Brain microvascular endothelial cell (primary cell): ENCODE measurements around the gene IL1R1.

Source experiments
- DNase-seq: peaks from one replicate; pipeline ENCODE4 v3.0.0-alpha.2; 2020
- H3K27ac ChIP-seq: fragments of 250-450 bp; sonication (Bioruptor Pico); 2 replicates; pipeline ENCODE4 v1.5.1; 2020; ENCODE audit warnings: mild to moderate bottlenecking, moderate library complexity
- H3K27me3 ChIP-seq: fragments of 250-450 bp; sonication (Bioruptor Pico); replicated peaks from 2 replicates; pipeline ENCODE4 v1.5.1; 2020; ENCODE audit warnings: mild to moderate bottlenecking
- H3K36me3 ChIP-seq: fragments of 250-450 bp; sonication (Bioruptor Pico); replicated peaks from 2 replicates; pipeline ENCODE4 v1.5.1; 2020; ENCODE audit warnings: mild to moderate bottlenecking
- H3K4me3 ChIP-seq: 2 replicates; pipeline ENCODE4 v1.5.1; 2011; ENCODE audit warnings: low read depth, mild to moderate bottlenecking, control low read depth, low read length, moderate library complexity
- in situ Hi-C: cut with HindIII; loops from 2 replicates; pipeline ENCODE4 v1.10.0; 2017; ENCODE audit warnings: low sequenced_read_pairs, low pct_ligation_motif_present
- TF ChIP-seq, protein P1 (sequence below): IDR thresholded peaks from 2 replicates; pipeline ENCODE4 v1.5.1; 2011; ENCODE audit warnings: low read depth, mild to moderate bottlenecking, moderate library complexity, low read length, control low read depth, inconsistent platforms; ENCODE audit errors: missing control alignments

IL1R1 gene

DNA sequence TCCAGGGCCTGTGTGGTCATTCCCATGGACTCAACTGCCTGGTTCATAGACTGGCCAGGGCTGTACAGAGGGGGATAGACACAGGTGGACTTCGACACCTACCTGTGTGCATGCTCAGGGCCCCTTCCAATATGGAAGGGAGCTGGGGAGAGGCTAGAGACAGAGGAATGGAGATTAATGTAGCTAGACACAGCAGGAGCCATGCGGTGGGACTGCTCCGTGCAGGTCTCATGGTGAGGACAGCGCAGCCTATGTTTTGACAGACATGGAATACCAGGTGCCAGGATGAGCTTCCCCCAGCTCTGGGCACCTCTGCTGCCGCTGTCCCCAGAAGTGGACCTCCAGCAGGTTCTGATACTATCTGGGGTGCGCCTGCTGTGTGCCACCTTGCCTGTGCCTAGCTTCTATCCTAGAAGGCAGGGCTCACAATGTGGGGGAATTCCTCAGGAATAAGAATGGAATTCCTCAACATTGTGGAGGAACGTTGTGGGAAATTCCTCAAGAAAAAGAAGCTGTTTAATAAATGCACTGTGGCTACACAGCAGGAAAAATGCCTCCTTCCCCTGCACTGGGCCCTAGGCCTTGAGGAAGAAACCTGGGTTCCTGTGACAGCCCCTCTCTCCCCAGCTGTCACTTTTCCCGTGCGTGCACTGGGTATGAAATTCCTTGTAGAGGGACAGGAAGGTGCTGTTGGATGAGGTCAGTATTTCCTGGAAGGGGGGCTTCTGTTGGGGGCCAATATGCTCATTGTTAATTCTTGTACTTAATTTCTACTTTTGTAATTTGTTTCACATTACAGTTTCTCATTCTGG is 7.3 kb downstream of the IL1R1 start:
- TF ChIP-seq, protein P1, sequence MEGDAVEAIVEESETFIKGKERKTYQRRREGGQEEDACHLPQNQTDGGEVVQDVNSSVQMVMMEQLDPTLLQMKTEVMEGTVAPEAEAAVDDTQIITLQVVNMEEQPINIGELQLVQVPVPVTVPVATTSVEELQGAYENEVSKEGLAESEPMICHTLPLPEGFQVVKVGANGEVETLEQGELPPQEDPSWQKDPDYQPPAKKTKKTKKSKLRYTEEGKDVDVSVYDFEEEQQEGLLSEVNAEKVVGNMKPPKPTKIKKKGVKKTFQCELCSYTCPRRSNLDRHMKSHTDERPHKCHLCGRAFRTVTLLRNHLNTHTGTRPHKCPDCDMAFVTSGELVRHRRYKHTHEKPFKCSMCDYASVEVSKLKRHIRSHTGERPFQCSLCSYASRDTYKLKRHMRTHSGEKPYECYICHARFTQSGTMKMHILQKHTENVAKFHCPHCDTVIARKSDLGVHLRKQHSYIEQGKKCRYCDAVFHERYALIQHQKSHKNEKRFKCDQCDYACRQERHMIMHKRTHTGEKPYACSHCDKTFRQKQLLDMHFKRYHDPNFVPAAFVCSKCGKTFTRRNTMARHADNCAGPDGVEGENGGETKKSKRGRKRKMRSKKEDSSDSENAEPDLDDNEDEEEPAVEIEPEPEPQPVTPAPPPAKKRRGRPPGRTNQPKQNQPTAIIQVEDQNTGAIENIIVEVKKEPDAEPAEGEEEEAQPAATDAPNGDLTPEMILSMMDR: no peak
- in situ Hi-C loops: no loop called here
- Histone ChIP-seq H3K27ac (no peak overlapping the region), H3K36me3 (peaks cover 27% of the 10 kb centered on the region), H3K27me3 (no peaks in the 10 kb centered on the region), H3K4me3 (no peak overlapping the region)
- DNase-seq: no peak

DNA sequence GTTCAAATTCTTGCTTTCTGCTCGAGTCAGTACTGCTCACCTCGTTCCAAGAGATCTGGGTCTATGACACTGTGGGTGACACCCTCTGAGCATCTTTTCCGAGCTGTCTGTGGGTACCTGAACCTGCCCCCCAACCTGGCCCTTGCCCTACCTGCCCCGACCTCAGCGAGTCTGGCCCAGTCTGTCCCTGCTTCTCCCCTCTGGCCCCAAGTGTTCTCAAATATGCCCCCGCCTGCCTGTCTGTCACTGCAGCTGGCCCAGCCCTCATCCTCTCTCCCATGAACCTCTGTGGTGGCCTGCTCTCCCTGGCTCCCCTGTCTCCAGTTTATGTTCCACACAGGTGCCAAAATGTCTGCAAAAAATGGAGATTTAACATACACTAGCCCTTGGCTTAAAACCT is 11.8 kb downstream of the IL1R1 start:
- in situ Hi-C loops: no loop called here
- Histone ChIP-seq H3K27me3 (no peaks in the 10 kb centered on the region), H3K4me3 (no peak overlapping the region), H3K27ac (no peak overlapping the region), H3K36me3 (peaks cover 30% of the 10 kb centered on the region)
- no peak for DNase-seq
- TF ChIP-seq, protein P1: no peak

DNA sequence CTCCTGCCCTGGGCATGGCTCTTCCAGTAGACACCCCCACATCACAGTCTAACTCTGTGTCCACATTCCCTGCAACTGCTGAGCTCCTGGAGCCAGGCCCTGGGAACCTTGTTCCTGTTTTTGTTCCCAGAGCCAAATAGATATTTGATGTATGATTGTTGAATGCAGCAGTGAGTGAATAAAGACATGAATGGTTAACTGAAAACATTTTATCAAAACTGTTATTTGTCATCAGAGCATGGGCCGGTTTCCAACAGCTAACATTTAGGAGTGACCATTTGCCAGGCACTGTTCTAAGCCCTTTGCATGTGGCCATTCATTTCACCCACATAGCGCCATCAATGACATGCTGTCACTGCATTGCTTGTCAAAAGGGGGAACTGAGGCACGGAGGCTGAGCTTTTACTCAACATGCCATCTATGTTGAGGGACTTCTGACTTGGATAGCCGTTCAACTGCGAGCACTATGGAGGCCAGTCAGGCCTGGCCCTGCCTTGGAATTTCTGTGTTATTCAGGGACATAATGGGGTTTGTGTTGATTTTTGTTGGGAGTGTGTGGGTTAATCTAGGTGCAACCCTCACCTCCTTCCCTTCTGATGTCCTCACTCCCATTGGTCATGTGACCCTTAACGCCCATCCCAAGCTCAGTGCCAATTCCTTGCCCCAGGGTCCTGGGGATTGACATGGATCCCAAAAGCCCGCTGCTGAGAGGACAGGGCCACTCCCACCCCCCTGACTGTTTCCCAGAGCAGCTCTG is 12.6 kb downstream of the IL1R1 start:
- H3K27ac ChIP-seq: no peak overlapping the region
- DNase-seq: no peak
- H3K36me3 ChIP-seq: peaks cover 30% of the 10 kb centered on the region
- in situ Hi-C loops: no loop called here
- H3K4me3 ChIP-seq: no peak overlapping the region
- no peaks in the 10 kb centered on the region for H3K27me3 ChIP-seq
- TF ChIP-seq, protein P1: no peak

DNA sequence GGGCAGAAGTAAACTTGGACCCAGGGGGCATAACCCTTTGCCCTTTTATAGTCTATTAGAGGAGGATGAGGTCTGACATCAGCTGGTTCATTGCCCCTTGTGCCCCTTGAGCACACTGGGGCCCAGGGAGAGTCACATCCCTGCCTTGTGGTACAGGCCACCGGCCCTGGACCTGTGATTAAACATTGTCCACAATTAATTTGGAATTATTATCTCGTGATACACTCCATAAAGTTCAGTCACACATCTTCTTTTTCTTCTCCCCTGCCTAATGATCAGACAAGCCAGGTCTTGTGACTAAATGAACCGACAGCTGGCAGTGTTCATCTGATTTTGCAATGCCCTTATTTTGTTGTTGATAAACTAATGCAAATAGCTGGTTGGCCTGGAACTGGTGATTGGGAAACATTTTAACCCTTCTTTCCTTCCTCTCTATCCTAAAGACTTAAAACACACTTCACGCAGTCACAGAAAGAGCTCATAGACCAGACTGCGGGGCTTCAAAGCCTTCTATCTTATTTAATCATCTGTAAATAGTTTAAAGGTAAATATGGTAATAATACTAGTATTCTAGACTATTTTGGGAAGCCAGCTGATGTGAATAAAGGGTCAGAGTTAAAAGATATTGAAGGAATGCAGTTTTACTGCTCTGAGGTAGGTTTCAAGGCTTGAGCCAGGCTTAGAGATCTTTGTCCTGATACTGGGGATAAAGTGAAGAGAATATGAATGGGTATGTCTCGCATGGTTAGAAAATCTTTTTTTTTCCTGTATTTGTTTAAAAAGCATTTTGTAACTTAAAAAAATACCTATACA is 13.4 kb downstream of the IL1R1 start:
- H3K27me3 ChIP-seq: no peaks in the 10 kb centered on the region
- no peak for DNase-seq
- in situ Hi-C loops: no loop called here
- no peak overlapping the region for H3K4me3 ChIP-seq
- TF ChIP-seq, protein P1: no peak
- peaks cover 32% of the 10 kb centered on the region for H3K36me3 ChIP-seq
- H3K27ac ChIP-seq: no peak overlapping the region

DNA sequence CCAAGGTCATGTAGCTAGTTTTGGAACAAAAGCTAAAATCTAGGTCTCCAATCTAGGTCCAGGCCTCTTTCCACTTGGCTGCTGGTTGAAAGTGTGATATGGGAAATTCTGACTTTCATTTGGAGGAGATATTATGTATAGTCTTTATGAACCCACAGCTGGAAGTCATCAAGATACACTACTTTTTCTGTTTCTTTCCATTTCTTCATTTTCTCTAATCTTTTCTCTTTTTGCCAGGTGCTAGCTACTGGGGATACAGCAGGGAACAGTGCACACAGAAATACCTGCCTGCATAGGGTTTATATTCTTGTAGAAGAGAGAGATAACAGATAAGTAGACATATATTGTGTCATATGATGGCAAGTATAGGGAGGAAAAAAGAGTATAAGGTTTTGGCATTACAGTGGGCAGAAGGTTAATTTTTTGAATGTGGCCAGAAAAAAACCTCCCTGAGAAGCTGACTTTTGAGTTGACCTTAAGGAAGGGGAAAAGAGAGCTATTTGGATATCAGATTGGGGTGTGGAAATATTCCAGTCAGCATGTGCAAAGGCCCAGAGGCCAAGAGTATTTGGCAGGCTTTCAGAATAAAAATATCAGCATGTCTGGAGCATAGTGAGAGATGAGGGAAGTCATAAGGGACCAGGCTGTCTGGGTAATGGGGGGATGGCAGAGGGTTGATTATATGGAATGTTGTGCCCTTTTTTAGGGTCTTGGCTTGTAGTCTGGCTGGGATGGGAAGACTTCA is 15.6 kb downstream of the IL1R1 start:
- Histone ChIP-seq H3K27me3 (no peaks in the 10 kb centered on the region), H3K27ac (no peak overlapping the region), H3K4me3 (no peak overlapping the region), H3K36me3 (peaks cover 32% of the 10 kb centered on the region)
- in situ Hi-C loops: no loop called here
- TF ChIP-seq, protein P1: no peak
- DNase-seq: no peak
